Prostate gland (tissue), 2 donors: ENCODE results near the gene SPATA31D3.

Experiments used
- POLR2A ChIP-seq: fragments of 450-650 bp; IDR thresholded peaks from one replicate; pipeline ENCODE4 v1.6.1; 2016; ENCODE audit warnings: antibody characterized with exemption, mild to moderate bottlenecking
- POLR2AphosphoS5 ChIP-seq: sonication (generic); formaldehyde crosslinking; IDR thresholded peaks from one replicate; pipeline ENCODE4 v1.6.1; 2017; ENCODE audit warnings: antibody characterized with exemption
- TF ChIP-seq, protein P1 (sequence below), 4 experiments: fragments of 200-600 bp in 2 of 4; fragments of 450-650 bp in 2 of 4; sonication (generic) in 2 of 4; IDR thresholded peaks; 1 replicate in 3 of 4; 2 replicates in 1 of 4; pipeline ENCODE4 v1.5.1; 2016 to 2019; ENCODE audit warnings: antibody characterized with exemption in 4 of 4, mild to moderate bottlenecking in 2 of 4, moderate library complexity in 2 of 4

DNA sequence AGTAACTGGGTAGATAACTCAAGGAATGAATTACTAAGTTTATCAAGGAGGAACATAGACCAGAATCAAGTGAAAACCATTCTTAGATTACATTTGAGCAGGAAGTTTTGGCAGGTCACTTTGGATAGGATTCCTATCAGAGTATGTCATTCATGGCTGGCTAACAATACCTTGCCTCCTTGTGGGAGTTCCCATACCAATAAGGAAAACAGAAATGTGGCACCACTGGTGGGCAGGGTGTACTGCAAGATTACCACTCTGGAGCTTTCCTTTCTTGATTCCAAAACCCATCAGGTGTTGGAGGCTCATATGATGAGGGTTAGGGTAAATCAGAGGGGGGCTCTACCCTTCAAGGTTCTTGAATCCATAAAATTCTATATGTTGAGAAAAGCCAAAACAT lies 26.7 kb downstream of the SPATA31D3 start:
- TF ChIP-seq, protein P1, sequence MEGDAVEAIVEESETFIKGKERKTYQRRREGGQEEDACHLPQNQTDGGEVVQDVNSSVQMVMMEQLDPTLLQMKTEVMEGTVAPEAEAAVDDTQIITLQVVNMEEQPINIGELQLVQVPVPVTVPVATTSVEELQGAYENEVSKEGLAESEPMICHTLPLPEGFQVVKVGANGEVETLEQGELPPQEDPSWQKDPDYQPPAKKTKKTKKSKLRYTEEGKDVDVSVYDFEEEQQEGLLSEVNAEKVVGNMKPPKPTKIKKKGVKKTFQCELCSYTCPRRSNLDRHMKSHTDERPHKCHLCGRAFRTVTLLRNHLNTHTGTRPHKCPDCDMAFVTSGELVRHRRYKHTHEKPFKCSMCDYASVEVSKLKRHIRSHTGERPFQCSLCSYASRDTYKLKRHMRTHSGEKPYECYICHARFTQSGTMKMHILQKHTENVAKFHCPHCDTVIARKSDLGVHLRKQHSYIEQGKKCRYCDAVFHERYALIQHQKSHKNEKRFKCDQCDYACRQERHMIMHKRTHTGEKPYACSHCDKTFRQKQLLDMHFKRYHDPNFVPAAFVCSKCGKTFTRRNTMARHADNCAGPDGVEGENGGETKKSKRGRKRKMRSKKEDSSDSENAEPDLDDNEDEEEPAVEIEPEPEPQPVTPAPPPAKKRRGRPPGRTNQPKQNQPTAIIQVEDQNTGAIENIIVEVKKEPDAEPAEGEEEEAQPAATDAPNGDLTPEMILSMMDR (IDR thresholded peaks at IDR 0.05), result no peak
- no peak for TF ChIP-seq POLR2A
- no peak for TF ChIP-seq POLR2AphosphoS5
